CD4-positive, alpha-beta T cell treated with Interleukin-1 beta for 1 hour (primary cell): ENCODE data around the gene TAS1R2.
"Not testable (repeated sequence)": the region's sequence is repeated elsewhere in the genome, so short reads cannot be mapped to it uniquely, and the experiment has no call there.

Experiments used
- DNase-seq, 2 donors: peaks; one replicate each; pipeline ENCODE4 v3.0.0-alpha.2; 2020 to 2022

TAS1R2 gene

GRCh38 chr1:18883636-18884418 lies 24.4 kb upstream of the TAS1R2 start:
- peak; percentile 67 to 68 for DNase-seq

- no peak for DNase-seq
These were observed 23.6 kb upstream of the TAS1R2 start for GRCh38 chr1:18883079-18883478.

- no peak for DNase-seq
These were observed 23.0 kb upstream of the TAS1R2 start for GRCh38 chr1:18882486-18882885.

- no peak for DNase-seq
These were observed 22.4 kb upstream of the TAS1R2 start for GRCh38 chr1:18881642-18882431.

GRCh38 chr1:18881164-18881563 lies 21.7 kb upstream of the TAS1R2 start:
- no peak for DNase-seq

- no peak for DNase-seq
These were observed 21.1 kb upstream of the TAS1R2 start for GRCh38 chr1:18880585-18880984.

GRCh38 chr1:18879791-18880309 lies 20.4 kb upstream of the TAS1R2 start:
- no peak for DNase-seq

GRCh38 chr1:18879215-18879790 lies 19.8 kb upstream of the TAS1R2 start:
- DNase-seq: no peak

GRCh38 chr1:18878538-18879214 lies 19.2 kb upstream of the TAS1R2 start:
- no peak for DNase-seq

GRCh38 chr1:18877282-18877681 lies 17.8 kb upstream of the TAS1R2 start:
- no peak for DNase-seq

- no peak for DNase-seq
These were observed 16.8 kb upstream of the TAS1R2 start for GRCh38 chr1:18876210-18876609.

GRCh38 chr1:18875796-18876128 lies 16.3 kb upstream of the TAS1R2 start:
- DNase-seq: no peak

- peak; percentile 61 to 67 for DNase-seq
These were observed 15.8 kb upstream of the TAS1R2 start for GRCh38 chr1:18875107-18875795.

GRCh38 chr1:18874600-18874999 lies 15.1 kb upstream of the TAS1R2 start:
- DNase-seq: no peak

- no peak for DNase-seq
These were observed 14.6 kb upstream of the TAS1R2 start for GRCh38 chr1:18874036-18874435.

- DNase-seq: no peak
These were observed 12.7 kb upstream of the TAS1R2 start for GRCh38 chr1:18872071-18872611.

GRCh38 chr1:18871401-18872070 lies 12.1 kb upstream of the TAS1R2 start:
- no peak for DNase-seq

GRCh38 chr1:18870957-18871356 lies 11.5 kb upstream of the TAS1R2 start:
- DNase-seq: no peak

- not testable (repeated sequence) for DNase-seq
These were observed 11.1 kb upstream of the TAS1R2 start for GRCh38 chr1:18870595-18870865.

GRCh38 chr1:18869847-18870594 lies 10.6 kb upstream of the TAS1R2 start:
- no peak for DNase-seq

- no peak for DNase-seq
These were observed 9.5 kb upstream of the TAS1R2 start for GRCh38 chr1:18868801-18869424.
